ENCODE data around the gene MLLT6.
A peak's percentile ranks its signal among the peaks of the same experiment; 100 is the strongest.

MLLT6 gene

GRCh38 chr17:38704606-38705522 lies at the start of gene MLLT6:
Gene MLLT6 (plus strand): TSS chr17:38705273. CDS start chr17:38705633, 360 bp downstream.
- peak within 1 kb of the TSS; percentile 84 for H3K4me3 ChIP-seq (ENCODE audit: low read depth, low read length)
- DNase-seq (ENCODE audit: low read depth), result peak; percentile 14
- TF ChIP-seq CTCF (IDR thresholded peaks at IDR 0.05; ENCODE audit: control insufficient read depth, extremely low read depth, insufficient read depth), result no peak

GRCh38 chr17:38656959-38657823 lies 47.9 kb upstream of the MLLT6 start:
- no peak for DNase-seq (ENCODE audit: low read depth)
- H3K4me3 ChIP-seq (ENCODE audit: low read depth, low read length), result no peak overlapping the region
- no peak for TF ChIP-seq CTCF (IDR thresholded peaks at IDR 0.05; ENCODE audit: control insufficient read depth, extremely low read depth, insufficient read depth)

- H3K4me3 ChIP-seq (ENCODE audit: low read depth, low read length), result no peak overlapping the region
- no peak for DNase-seq (ENCODE audit: low read depth)
- TF ChIP-seq CTCF (IDR thresholded peaks at IDR 0.05; ENCODE audit: control insufficient read depth, extremely low read depth, insufficient read depth), result no peak
Observed at GRCh38 chr17:38657824-38658740, 47.0 kb upstream of the MLLT6 start.

GRCh38 chr17:38658741-38659345 lies 46.2 kb upstream of the MLLT6 start:
- no peak for TF ChIP-seq CTCF (IDR thresholded peaks at IDR 0.05; ENCODE audit: control insufficient read depth, extremely low read depth, insufficient read depth)
- DNase-seq (ENCODE audit: low read depth), result no peak
- no peak overlapping the region for H3K4me3 ChIP-seq (ENCODE audit: low read depth, low read length)

GRCh38 chr17:38659415-38659814 lies 45.7 kb upstream of the MLLT6 start:
- DNase-seq (ENCODE audit: low read depth), result no peak
- TF ChIP-seq CTCF (IDR thresholded peaks at IDR 0.05; ENCODE audit: control insufficient read depth, extremely low read depth, insufficient read depth), result no peak
- no peak overlapping the region for H3K4me3 ChIP-seq (ENCODE audit: low read depth, low read length)
